ENCODE data around the gene SAMMSON.

SAMMSON gene

DNA sequence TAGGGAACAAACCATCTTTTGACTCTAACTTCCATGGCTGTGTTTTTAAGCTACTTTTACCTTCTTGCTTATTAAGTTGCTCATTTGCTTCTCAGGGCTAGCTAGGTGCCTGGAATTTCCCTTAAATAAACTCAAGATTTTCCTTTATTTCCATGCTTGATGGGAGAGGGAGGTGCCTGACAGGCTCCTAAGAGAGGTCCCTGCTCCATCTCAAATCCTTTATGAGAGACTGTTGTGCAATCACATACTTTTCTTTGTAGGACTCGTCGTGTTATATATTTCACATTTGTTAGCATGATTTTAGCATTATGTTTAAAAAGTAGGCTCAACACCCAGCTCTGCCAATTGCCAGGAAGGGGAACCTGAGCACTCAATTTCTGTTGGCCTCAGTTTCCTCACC is 95.7 kb downstream of the SAMMSON start:
- DNase-seq, result no peak

DNA sequence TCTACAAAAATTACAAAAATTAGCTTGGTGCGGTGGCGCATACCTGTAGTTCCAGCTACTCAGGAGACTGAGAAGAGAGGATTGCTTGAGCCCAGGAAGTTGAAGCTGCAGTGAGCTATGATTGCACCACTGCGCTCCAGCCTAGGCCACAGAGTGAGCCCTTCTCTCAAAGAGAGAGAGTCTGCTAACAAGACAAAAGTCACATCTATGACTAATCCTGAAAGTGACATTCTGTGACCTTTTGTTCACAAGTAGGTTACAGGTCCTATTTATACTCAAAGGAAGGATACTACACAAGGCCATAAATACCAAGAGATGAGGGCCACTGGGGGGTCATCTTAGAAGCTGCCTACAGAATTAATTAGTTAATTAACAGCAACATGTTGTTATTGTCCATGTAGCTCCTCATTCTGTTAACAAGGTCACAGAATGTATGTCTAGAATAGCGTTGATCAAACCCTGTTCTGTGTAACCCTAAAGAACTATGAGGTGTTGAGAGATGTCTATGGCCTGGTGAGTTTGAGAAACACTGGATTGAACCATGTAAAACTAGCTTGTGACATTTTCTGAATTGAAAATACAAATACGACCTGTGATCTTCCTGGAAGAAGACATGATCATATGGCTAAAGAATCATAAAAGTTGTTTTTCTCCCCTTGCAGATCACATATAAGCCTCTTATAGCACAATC is 97.0 kb downstream of the SAMMSON start:
- no peak for DNase-seq

DNA sequence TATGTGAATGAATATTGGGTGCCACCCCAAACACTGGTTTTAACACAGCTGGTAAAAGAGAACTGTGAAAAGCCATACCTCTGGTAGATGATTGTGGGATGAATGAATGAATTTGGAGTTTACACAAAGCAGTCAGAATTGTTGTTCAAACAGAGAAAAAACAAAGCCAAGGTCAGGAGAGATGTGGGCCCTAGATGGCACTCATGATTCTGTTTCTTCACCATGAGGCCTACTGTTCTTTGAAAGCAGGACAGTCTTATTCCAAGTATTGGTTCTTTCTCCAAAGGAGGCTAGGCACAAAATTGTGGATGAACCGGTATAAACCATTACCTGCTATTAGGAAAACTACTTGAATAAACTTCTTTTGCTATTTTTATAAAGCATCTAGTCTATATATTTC is 97.6 kb downstream of the SAMMSON start:
- no peak for DNase-seq

DNA sequence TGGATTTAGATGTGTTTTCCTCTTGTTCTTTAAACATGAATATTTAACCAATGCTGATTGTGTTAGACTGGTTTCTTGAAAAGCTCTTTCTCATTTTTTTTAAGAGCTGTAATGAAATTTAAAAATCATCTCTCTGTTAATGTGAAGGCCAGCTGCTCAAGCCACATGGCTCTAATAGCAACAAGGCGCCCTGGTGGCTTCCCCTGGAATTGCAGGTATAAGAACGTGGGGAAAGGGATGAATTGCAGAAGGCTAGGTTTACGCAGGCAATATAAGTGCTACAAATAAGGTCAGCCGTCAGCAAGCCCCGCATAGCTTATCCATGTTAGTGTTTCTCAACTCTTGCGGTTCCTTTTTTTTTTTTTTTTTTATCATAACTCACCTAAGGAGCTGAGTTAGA is 108.5 kb downstream of the SAMMSON start:
- no peak for DNase-seq

DNA sequence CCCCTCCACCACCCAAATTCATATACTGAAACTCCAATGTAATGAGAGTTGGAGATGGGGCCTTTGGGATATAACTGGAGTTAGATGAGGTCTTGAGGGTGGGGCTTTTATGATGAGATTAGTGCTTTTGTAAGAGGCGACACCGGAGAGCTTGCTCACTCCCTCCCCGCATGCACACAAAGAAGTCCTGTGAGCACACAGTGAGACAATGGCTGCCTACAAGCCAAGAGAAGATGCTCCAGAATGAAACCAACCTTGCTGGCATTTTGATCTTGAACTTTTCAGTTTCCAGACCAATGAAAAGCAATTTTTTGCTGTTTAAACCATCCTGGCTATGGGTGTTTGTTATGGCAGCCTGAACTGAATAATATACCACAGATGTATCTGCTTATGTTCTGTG is 109.0 kb downstream of the SAMMSON start:
- no peak for DNase-seq

DNA sequence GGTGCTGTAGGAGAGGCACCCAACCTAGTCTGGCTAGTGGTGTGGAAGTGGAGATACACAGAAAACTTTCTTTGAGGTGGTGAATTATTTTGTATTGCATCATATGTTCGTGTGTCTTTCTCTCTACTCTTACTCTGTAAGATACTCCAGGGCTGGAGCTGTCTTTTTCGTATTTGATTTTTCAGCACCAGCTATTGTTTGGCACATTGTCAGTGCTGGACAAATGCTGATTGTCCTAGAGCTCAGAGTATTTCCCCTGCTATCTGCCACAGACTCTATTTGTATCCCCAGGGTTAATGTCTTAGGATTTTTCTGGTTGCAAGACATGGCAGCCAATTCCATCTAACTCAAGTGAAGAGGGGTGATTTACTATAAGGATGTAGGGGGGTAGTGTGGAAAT is 110.5 kb downstream of the SAMMSON start:
- DNase-seq, result no peak

DNA sequence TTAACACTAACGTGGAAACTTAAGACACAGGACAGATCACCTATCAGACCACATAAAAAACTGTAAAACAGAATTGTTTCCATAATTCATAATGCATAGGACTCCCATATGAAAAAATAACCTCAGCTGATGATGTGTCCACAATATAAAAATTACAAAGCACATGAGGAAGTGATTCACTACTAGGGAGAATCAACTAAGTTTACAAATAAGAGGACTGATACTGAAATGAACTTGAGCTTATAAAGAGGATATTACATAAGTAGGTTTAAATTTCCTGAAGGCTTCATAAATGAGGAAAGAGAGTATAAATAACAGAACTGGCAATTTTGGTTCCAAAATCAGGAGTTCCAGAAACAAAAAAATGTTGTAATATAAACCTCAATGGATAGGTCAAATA is 111.9 kb downstream of the SAMMSON start:
- no peak for DNase-seq

DNA sequence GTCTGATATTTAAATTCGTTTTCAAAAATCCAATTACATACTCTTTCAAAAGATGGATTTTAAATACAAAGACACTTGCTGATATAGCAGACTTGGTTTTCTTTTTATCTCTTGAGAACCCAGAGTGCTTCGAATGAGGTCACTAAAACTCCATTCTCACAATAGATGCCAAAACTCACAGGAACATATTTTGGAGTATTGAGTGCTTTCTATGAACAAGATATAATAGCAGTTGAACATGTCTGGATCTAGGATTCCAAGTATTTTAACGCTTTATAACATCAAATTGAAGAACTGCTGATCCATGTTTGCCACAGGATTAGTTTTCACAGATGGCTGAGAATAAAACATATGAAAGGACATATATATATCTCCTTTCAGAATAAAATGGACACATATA is 113.2 kb downstream of the SAMMSON start:
- DNase-seq, result no peak

DNA sequence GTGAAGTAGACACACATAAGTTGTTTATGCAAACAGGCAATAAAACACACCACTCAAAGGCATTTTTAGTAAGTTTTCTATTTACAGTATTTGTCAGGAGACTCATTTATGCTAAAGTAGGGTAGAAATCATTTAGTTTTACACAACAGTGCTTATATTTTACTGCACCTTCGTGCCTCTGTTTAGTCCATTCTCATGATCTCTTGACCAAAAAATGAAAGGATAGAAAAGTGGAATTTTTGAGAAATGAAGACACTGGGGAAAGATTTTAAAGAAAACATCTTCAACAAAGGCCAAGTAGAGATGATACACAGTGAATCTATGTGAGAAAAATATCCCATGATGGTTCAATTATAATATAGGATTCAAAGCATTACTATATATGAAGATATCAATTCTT is 114.9 kb downstream of the SAMMSON start:
- DNase-seq, result no peak

DNA sequence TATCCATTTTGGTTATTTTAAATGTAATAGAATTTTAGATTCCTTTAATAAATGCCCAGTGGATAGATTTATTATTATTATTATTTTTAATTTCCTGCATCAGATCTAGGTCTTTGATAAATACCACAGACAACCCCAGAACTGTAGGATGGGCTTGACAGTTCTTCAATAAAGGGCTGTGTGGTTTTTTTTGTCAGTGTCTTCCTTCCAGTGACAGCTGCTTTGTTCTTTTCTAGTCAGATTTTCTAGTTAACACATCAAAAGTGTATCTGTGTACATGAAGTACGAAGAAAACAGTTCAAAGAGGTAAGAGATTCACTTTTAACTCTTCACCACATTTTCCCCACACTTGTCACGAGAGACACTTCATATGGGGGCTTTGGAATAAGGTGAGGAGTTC is 120.3 kb downstream of the SAMMSON start:
- DNase-seq, result no peak
